Glomerular endothelial cell (primary cell): ENCODE data around the gene KRT7. TPM values are rescaled to one million over a fixed set of nuclear protein-coding genes. Genes with fewer than 3 reads are reported as not detected.
"Not testable (repeated sequence)": the region's sequence is repeated elsewhere in the genome, so short reads cannot be mapped to it uniquely, and the experiment has no call there.

Source experiments
- DNase-seq: peaks from one replicate; pipeline ENCODE4 v3.0.0-alpha.2; 2011; ENCODE audit warnings: low read depth, low spot score; ENCODE audit errors: extremely low read depth
- total RNA-seq: library from RNA; depleted of rRNA; stranded (reverse); fragments of >200 nt; gene quantifications from 2 replicates; pipeline ENCODE4 v1.2.3, GENCODE V29; 2015

KRT7 gene
- total RNA-seq, 1 donor from 2014 or later, result 92.6 TPM

GRCh38 chr12:52243259-52243855 lies 10.3 kb downstream of the KRT7 start:
- no peak for DNase-seq

- DNase-seq, result no peak
These were observed 11.0 kb downstream of the KRT7 start for GRCh38 chr12:52243856-52244614.

- no peak for DNase-seq
These were observed 11.6 kb downstream of the KRT7 start for GRCh38 chr12:52244615-52244994.

GRCh38 chr12:52245259-52245961 lies 12.4 kb downstream of the KRT7 start:
- DNase-seq, result no peak

GRCh38 chr12:52245962-52246569 lies 13.0 kb downstream of the KRT7 start:
- no peak for DNase-seq

- no peak for DNase-seq
These were observed 13.9 kb downstream of the KRT7 start for GRCh38 chr12:52246720-52247621.

GRCh38 chr12:52247622-52248540 lies 14.8 kb downstream of the KRT7 start:
- no peak for DNase-seq

- DNase-seq, result no peak
These were observed 15.8 kb downstream of the KRT7 start for GRCh38 chr12:52248541-52249461.

- DNase-seq, result no peak
These were observed 16.5 kb downstream of the KRT7 start for GRCh38 chr12:52249511-52250047.

GRCh38 chr12:52250048-52250990 lies 17.3 kb downstream of the KRT7 start:
- no peak for DNase-seq

- no peak for DNase-seq
These were observed 18.5 kb downstream of the KRT7 start for GRCh38 chr12:52251367-52252051.

GRCh38 chr12:52252175-52252615 lies 19.2 kb downstream of the KRT7 start:
- not testable (repeated sequence) for DNase-seq

GRCh38 chr12:52252728-52253343 lies 19.8 kb downstream of the KRT7 start:
- DNase-seq, result no peak

- DNase-seq, result no peak
These were observed 20.5 kb downstream of the KRT7 start for GRCh38 chr12:52253391-52254179.
